22Rv1 (cell line): ENCODE measurements around the gene GNB1L.

Source experiments
- ZFX ChIP-seq: fragments of 450-650 bp; IDR thresholded peaks from 2 replicates; pipeline ENCODE4 v1.6.1; 2017; ENCODE audit warnings: antibody characterized with exemption, borderline replicate concordance
- TF ChIP-seq, protein P1 (sequence below): fragments of 450-650 bp; IDR thresholded peaks from 2 replicates; pipeline ENCODE4 v1.5.1; 2017; ENCODE audit warnings: mild to moderate bottlenecking

DNA sequence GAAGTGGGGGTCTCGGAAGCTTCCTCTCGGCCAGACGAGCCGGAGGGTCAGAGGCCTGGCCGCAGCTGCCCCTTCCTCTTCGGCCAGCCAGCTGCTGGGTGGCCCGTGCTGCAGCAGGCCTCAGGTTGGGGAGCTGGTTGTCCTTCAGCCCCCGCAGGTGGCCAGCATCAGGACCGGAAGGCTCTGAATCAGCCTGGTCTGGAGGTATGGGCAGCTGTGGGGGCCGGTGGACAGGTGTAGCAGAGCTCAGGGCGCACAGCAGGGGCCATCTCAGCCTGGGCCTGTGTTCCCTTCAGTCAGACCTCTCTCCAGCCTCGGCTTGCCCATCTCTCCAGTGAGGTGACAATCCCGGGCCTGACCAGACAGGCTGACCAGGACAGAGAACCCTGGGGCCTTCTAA, 107.9 kb downstream of the GNB1L start:
- TF ChIP-seq, protein P1, sequence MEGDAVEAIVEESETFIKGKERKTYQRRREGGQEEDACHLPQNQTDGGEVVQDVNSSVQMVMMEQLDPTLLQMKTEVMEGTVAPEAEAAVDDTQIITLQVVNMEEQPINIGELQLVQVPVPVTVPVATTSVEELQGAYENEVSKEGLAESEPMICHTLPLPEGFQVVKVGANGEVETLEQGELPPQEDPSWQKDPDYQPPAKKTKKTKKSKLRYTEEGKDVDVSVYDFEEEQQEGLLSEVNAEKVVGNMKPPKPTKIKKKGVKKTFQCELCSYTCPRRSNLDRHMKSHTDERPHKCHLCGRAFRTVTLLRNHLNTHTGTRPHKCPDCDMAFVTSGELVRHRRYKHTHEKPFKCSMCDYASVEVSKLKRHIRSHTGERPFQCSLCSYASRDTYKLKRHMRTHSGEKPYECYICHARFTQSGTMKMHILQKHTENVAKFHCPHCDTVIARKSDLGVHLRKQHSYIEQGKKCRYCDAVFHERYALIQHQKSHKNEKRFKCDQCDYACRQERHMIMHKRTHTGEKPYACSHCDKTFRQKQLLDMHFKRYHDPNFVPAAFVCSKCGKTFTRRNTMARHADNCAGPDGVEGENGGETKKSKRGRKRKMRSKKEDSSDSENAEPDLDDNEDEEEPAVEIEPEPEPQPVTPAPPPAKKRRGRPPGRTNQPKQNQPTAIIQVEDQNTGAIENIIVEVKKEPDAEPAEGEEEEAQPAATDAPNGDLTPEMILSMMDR: no peak
- TF ChIP-seq ZFX: no peak
